ENCODE data around the gene DGKQ. TPM values are rescaled to one million over a fixed set of nuclear protein-coding genes. Genes with fewer than 3 reads are reported as not detected.
A peak's percentile ranks its signal among the peaks of the same experiment; 100 is the strongest.

The DGKQ gene
- total and polyA plus RNA-seq, 9 of the 15 experiments (the other 6 are each of a cell fraction or from before 2014, with no cell fraction given): 0.17 to 22.0 (median 5.6) TPM

DNA sequence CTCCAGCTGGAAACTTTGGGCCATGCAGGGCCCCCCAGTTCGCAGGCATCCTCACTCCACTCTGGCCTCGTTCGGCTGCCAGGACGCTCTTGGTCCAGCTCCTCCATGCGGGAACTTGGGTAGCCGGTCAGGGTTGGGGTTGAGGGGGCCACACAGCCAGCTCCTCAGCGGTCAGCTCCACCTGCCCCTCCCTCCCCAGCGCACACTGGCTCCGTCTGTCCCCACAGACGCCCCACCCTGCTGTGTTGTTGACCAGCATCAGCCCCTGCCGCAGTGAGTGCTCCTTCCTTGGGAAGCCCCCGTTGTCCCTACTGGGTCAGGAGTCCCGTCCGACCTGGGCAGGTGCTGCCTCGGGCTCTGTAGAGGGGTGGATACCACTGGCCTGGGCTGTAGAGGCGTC, 43.8 kb upstream of the DGKQ start:
- H3K79me2 ChIP-seq (ENCODE audit: control insufficient read depth, insufficient read depth, low read length): peaks cover 14% of the 10 kb centered on the region
- no peaks in the 10 kb centered on the region for H3K9me3 ChIP-seq (replicated peaks; ENCODE audit: control insufficient read depth, insufficient read depth, low read depth, low read length)
- H3K36me3 ChIP-seq (ENCODE audit: control insufficient read depth, insufficient read depth, low read length): peaks cover 14% of the 10 kb centered on the region; the same call in 2 of the 3 replicates
- WGBS (ENCODE audit: insufficient coverage, low coverage, missing lambda C conversion rate): 81% methylated on average over 15 of the region's 16 CpGs
- no peak overlapping the region for H3K4me2 ChIP-seq (ENCODE audit: insufficient read depth, low read length)
- TF ChIP-seq, protein P1, sequence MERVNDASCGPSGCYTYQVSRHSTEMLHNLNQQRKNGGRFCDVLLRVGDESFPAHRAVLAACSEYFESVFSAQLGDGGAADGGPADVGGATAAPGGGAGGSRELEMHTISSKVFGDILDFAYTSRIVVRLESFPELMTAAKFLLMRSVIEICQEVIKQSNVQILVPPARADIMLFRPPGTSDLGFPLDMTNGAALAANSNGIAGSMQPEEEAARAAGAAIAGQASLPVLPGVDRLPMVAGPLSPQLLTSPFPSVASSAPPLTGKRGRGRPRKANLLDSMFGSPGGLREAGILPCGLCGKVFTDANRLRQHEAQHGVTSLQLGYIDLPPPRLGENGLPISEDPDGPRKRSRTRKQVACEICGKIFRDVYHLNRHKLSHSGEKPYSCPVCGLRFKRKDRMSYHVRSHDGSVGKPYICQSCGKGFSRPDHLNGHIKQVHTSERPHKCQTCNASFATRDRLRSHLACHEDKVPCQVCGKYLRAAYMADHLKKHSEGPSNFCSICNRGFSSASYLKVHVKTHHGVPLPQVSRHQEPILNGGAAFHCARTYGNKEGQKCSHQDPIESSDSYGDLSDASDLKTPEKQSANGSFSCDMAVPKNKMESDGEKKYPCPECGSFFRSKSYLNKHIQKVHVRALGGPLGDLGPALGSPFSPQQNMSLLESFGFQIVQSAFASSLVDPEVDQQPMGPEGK (CRISPR knock-in tag; IDR thresholded peaks at IDR 0.05; ENCODE audit: borderline replicate concordance): no peak
- TF ChIP-seq ZBTB1 (CRISPR knock-in tag; IDR thresholded peaks at IDR 0.05; ENCODE audit: borderline replicate concordance, low read depth) (no peak), ZNF143 (CRISPR knock-in tag; IDR thresholded peaks at IDR 0.05) (no peak)
- TF ChIP-seq, protein P2, sequence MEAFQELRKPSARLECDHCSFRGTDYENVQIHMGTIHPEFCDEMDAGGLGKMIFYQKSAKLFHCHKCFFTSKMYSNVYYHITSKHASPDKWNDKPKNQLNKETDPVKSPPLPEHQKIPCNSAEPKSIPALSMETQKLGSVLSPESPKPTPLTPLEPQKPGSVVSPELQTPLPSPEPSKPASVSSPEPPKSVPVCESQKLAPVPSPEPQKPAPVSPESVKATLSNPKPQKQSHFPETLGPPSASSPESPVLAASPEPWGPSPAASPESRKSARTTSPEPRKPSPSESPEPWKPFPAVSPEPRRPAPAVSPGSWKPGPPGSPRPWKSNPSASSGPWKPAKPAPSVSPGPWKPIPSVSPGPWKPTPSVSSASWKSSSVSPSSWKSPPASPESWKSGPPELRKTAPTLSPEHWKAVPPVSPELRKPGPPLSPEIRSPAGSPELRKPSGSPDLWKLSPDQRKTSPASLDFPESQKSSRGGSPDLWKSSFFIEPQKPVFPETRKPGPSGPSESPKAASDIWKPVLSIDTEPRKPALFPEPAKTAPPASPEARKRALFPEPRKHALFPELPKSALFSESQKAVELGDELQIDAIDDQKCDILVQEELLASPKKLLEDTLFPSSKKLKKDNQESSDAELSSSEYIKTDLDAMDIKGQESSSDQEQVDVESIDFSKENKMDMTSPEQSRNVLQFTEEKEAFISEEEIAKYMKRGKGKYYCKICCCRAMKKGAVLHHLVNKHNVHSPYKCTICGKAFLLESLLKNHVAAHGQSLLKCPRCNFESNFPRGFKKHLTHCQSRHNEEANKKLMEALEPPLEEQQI (IDR thresholded peaks at IDR 0.05): no peak
- no peak overlapping the region for H3K4me3 ChIP-seq
- FAIRE-seq: no peak
- H3K9ac ChIP-seq (ENCODE audit: insufficient read depth in 1 of 2, low read depth in 2 of 2, low read length in 2 of 2): peak overlapping the region in 1 of 2 experiments; percentile 52; a peak in 2 of 4 replicates
- in situ Hi-C loops (cut with MboI): no loop called here
- ATAC-seq: no peak; the same call in 1 of the 3 replicates
- H3K4me1 ChIP-seq (replicated peaks in 1 of 2; ENCODE audit: control insufficient read depth in 2 of 2, insufficient read depth in 2 of 2, low read length in 2 of 2): peaks cover 0 to 90% of the 10 kb centered on the region in 2 experiments; a peak in 3 of 5 replicates
- BruUV-seq (replicated peaks): no TSS peak
- no peaks in the 10 kb centered on the region for H3K27me3 ChIP-seq (ENCODE audit: control insufficient read depth in 2 of 2, insufficient read depth in 2 of 2, low read length in 2 of 2)
- intact Hi-C loops (cut with micrococcal nuclease): no loop called here
- peaks cover 7% of the 10 kb centered on the region; the same call in 1 of the 2 replicates for H4K20me1 ChIP-seq (replicated peaks; ENCODE audit: control insufficient read depth, insufficient read depth, low read length)
- peak in 1 of 4 experiments; percentile 9 for DNase-seq (ENCODE audit: extremely low read depth in 1 of 4, low spot score in 3 of 4)
- H2AFZ ChIP-seq (ENCODE audit: low read depth, low read length): no peak overlapping the region
- H3K27ac ChIP-seq (ENCODE audit: extremely low read depth, low read depth, low read length): no peak overlapping the region
- ChIA-PET POLR2A (interaction anchor here (0.6 to 2.7 kb wide), 4 partner anchors 13 to 840 kb away, joined by 3 to 7 read pairs (median 6); no protein-coding TSS in a partner anchor), CTCF (ENCODE audit: low intra/inter-chr PET ratio) (no interaction called here)
- peaks cover 10% of the 10 kb centered on the region for H3K9me1 ChIP-seq (ENCODE audit: control insufficient read depth, insufficient read depth, low read length)
